HL-60/S4 treated with phorbol 12-myristate 13-acetate at 8.2 ng/mL for 4 days and 3 days (cell line): ENCODE results near the gene ZNF665.
"Not testable (repeated sequence)": the region's sequence is repeated elsewhere in the genome, so short reads cannot be mapped to it uniquely, and the experiment has no call there.

ENCODE experiments used
- in situ Hi-C: fragments of 300-500 bp; cut with MboI; formaldehyde crosslinking; loops from 2 replicates; pipeline ENCODE4 v1.15.0; 2022; ENCODE audit warnings: low sequenced_read_pairs

ZNF665 gene

DNA sequence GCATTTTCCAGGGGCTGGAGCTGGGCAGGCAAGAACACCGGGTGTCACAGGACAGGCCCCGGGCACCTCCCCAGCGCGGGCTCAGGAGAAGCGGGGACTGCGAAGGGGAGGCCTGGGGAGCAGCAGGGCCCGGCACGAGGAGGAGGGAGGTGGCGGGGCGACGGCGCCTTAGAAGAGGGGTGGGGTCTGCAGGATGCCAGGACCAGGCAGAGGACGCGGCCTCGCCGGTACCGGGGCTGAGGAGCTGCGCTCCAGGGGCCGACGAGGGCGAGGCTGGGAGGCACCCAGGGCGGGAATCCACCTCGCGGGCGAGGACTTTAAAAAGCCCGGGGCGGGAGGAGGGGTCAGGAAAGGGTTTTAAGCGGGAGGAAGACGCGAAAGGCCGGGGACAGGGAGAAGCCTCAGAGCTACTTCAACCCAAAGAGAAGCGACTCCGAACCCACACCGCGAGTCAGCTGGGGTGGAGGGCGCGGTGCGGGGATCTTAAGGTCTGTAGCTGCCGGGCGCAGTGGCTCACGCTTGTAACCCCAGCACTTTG is 35.0 kb downstream of the ZNF665 start:
- in situ Hi-C loops: no loop called here

DNA sequence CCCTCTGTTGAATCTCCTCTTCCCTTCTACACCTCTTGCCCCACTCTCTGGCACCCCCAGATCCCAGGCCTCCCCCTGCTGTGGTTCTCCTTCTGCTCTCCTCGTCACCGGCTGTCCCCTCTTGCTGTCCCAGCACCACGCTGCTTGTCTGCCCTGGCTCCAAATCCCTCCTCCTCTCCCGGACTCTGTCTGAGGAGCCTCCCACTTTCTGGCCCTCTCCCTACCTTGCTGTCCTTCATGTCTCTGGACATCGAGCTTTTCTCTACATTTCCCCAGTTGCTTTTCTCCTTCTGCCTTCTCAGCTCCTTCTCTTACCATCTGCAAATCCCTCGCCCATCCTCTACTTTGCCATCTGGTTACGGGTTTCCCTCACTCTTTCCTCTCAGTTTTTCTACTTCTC is 35.5 kb downstream of the ZNF665 start:
- in situ Hi-C loops: no loop called here

DNA sequence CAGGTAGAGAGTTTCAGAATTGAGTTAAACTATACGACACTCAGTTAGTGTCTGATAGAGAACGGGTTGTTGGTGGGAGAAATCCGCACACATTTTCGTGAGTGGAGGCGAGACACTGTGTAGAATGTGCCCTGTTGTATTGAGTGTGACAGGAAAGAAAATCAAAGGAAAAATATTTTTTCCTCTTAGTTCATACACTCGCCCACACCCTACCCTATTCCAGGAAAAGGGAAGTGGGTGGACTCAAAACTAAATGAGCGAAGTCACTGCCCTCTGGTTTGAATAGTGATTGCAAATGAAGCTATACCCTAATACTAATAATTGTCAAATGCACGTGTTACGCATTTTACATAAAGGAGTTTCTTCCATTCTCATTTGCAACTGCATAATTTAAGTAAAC is 36.3 kb downstream of the ZNF665 start:
- in situ Hi-C loops: no loop called here

DNA sequence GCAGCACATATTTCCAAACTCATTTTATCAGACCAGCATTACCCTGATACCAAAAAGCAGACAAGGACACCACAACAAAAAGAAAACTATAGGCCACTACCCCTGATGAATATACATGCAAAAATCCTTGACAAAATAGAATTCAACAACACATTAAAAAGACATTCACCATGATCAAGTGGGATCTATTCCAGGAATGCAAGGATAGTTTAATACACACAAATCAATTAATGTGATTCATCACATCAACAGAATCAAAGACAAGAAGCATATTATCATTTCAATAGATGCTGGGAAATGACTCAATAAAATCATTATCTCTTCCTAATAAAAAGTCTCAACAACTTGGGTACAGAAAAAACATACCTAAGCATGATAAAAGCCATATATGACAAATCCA is 45.5 kb downstream of the ZNF665 start:
- in situ Hi-C loops: no loop called here

DNA sequence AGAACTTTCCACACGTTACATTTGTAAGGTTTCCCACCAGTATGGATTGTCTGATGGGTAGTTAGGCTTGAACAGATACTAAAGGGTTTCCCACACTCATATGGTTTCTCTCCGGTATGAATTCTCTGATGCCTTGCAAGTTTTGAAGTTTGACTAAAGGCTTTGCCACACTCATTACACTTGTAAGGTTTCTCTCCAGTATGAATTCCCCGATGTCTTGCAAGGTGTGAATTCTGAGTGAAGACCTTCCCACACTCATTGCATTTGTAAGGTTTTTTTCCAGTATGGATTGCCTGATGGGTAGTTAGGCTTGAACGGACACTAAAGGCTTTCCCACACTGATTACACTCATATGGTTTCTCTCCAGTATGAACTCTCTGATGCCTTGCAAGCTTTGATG is 52.8 kb downstream of the ZNF665 start:
- in situ Hi-C loops: no loop called here

DNA sequence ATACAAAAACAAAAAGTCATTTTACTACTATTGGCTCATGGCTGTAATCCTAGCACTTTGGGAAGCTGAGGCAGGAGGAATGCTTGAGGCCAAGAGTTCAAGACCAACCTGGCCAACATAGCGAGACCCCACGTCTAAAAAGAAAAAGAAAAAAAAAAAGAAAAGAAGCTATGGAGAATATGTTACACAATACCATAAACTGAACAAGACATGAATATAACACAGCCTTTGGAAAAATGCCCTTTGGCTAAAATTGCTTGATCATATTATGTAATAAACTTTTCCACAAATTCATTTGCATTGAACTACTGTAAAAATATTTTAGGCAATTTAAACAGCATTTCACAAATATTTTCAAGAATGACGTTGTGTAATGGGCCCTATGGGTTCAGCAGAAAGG is 56.7 kb downstream of the ZNF665 start:
- in situ Hi-C loops: no loop called here

DNA sequence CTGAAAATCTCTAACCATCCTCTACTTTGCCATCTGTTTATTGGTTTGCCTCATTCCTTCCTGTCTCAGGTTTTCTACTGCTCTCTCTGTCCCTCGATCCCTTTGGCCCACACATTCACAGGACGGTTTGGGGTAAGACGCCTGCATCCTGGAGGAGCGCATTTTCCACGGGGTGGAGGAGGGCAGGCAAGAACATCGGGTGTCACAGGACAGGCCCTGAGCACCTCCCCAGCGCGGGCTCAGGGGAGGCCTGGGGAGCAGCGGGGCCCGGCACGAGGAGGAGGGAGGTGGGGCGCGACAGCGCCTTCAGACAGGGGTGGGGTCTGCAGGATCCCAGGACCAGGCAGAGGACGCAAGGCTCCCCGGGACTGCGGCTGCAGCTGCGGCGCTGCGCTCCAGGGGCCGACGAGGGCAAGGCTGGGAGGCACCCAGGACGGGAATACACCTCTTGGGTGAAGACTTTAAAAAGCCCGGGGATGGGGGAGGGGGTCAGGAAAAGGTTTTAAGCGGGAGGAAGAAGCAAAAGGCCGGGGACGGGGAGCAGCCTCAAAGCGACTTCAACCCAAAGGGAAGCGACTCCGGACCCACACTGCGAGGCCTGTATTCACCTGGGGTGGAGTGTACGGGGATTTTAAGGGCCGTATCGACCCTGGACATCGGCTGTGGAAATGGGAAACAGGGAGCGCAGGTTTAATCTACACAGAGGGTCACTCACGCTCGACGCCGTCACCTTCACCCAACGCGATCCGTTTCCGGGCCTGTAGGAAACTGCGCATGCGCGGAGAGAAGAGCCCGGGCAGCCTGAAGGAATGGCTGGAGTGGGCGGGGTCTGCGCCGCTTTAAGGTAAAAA is 60.8 kb downstream of the ZNF665 start, which contains the start of gene ZNF415:
Gene ZNF415, minus strand, starts transcription at position 770 of the 851 bp plus-strand sequence. CDS start 10,234 bp downstream, outside the sequence.
- in situ Hi-C loops: no loop called here

DNA sequence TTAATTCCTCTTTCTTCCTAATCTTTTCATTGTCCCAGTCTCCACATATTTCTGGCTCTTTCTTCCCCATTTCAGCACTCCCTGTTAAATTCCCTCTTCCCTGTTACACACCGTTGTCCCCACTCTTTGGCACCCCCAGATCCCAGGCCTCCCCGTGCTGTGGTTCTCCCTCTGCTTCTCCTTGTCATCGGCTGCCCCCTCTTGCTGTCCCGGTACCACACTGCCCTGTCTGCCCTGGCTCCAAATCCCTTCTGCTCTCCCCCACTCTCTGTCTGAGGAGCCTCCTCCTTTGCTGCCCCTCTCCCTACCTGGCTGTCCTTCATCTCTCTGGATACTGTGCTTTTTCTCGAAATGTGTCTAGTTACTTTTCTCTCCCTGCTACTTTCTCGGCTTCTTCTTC is 61.4 kb downstream of the ZNF665 start:
- in situ Hi-C loops: no loop called here

DNA sequence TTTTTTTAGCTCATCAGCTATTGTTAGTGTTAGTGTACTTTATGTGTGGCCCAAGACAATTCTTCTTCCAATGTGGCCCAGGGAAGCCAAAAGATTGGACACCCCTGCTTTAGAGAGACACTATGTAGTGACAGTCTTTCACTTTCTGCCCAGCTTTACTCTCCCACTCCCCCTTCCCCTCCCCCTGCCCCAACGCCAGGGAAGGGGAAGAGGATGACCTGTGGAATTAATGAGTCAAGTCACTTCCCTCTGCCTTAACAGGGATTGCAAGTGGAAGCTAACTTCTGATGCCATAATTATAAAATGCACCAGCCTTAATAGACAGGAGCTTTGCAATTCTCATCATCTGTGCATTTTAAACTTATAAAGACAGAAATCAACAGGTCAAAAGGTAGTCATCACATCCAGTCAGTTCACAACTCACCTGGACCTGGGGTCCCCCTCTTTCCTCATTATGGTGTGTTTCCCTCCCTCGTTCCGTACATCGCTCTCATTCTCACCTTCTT is 62.0 kb downstream of the ZNF665 start:
- in situ Hi-C loops: no loop called here

DNA sequence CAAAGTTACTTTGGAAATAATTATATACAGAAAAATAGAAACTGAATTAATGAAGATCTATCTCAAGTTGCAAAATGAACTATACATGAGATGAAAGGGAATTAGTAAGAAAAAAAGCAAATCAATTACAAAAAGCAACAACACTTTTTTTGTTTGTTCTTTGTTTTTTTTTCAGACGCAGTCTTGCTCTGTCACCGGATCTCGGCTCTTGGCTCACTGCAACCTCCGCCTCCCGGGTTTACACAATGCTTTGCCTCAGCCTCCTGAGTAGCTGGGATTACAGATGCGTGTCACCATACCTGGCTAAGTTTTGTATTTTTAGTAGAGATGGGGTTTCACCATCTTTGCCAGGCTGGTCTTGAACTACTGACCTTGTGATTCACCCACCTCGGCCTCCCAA is 62.7 kb downstream of the ZNF665 start:
- in situ Hi-C loops: no loop called here

DNA sequence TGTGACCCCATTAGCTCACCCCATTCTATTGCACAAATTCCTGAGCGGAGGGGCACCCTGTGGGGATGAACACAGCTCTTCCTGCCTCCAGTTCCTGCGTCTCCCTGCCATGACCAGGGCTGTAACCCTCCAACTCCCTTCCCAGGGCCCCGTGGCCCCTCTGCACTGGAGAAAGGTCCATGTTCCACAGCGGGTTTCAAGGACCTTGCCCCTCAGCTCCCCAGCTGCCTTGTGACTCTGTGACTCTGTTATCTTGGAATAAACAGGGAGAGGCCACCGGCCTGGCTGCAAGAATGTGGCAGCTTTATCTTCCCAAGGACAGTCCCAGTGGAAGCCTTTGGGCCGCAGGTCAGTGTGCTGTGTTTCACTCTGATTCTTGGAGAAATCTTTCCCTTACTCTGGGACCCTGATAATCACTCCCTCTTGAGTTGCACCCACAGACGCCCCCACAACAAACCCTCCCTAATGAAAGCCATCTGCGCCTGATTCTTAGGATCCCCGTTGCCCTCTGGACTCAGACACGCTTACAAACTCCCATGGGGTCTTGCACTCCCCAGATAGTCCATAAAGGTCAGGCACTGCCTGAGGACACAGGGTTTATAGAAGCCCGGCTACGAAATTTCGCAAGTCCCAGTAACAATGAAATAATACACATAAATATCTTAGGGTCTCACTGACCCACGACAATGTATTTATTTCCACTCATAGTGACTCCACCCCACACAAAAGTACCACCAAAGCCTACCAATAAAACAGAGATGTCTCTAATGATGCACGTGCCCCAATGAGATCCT is 66.2 kb downstream of the ZNF665 start:
- in situ Hi-C loops: not testable (repeated sequence)

DNA sequence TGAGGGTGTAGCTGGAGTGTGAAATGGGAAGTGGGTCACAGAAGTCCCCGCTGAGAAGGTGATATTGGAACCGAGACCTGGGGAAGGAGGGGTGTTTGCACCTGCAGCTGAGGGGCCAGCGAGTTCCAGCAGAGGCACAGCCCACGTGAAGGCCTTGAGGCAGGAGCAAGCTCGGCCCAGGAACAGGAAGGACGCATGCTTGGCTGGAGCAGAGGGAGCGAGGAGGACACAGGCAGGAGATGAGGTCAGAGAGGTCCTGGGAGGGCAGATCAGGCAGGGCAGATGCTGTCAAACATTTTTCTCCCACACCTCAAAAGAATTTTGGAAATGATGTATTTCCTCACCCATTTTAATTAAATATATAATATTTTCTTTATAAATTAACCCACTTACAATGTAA is 69.8 kb downstream of the ZNF665 start:
- in situ Hi-C loops: no loop called here
